HepG2 (cell line): ENCODE data around the gene DLX6. TPM values are rescaled to one million over a fixed set of nuclear protein-coding genes. Genes with fewer than 3 reads are reported as not detected.

Source experiments
- CEBPB ChIP-seq: IDR thresholded peaks from 2 replicates; pipeline ENCODE4 v1.6.1; 2011; ENCODE audit warnings: low read depth, low read length, improper control_type of control experiment, borderline replicate concordance
- CREM ChIP-seq, 2 experiments: sonication (generic) in 1 of 2; formaldehyde crosslinking in 1 of 2; IDR thresholded peaks; 2 replicates each; pipeline versions ENCODE4 v1.4.0 to v1.6.1; 2016 to 2020; ENCODE audit warnings: antibody characterized with exemption in 1 of 2, mild to moderate bottlenecking in 1 of 2, missing genetic modification reagents in 1 of 2
- ELF4 ChIP-seq: sonication (generic); formaldehyde crosslinking; IDR thresholded peaks from 2 replicates; pipeline ENCODE4 v1.5.0; 2020; ENCODE audit warnings: missing genetic modification reagents, mild to moderate bottlenecking, moderate library complexity, borderline replicate concordance
- HNF4A ChIP-seq: sonication (generic); formaldehyde crosslinking; IDR thresholded peaks from 2 replicates; pipeline ENCODE4 v1.4.0; 2020; ENCODE audit warnings: missing genetic modification reagents
- JUND ChIP-seq: sonication (generic); formaldehyde crosslinking; IDR thresholded peaks from 2 replicates; pipeline ENCODE4 v1.8.0; 2022; ENCODE audit warnings: mild to moderate bottlenecking, missing genetic modification reagents
- KDM3A ChIP-seq: IDR thresholded peaks from 2 replicates; pipeline ENCODE4 v1.6.1; 2018; ENCODE audit warnings: low read depth, missing compliant biosample characterization
- KLF13 ChIP-seq: sonication (generic); formaldehyde crosslinking; IDR thresholded peaks from 2 replicates; pipeline ENCODE4 v1.4.0; 2020; ENCODE audit warnings: mild to moderate bottlenecking, missing genetic modification reagents
- KLF15 ChIP-seq: sonication (generic); formaldehyde crosslinking; IDR thresholded peaks from 2 replicates; pipeline ENCODE4 v1.8.1; 2023; ENCODE audit warnings: borderline replicate concordance, mild to moderate bottlenecking, inconsistent platforms, missing genetic modification reagents, mixed read lengths
- PHF8 ChIP-seq: sonication (generic); formaldehyde crosslinking; IDR thresholded peaks from 2 replicates; pipeline ENCODE4 v1.5.0; 2020; ENCODE audit warnings: missing genetic modification reagents
- PLRG1 ChIP-seq: fragments of 450-650 bp; conservative IDR thresholded peaks from 2 replicates; pipeline ENCODE4 v1.6.1; 2016
- POLR2A ChIP-seq, 2 experiments: IDR thresholded peaks; 2 replicates each; pipeline ENCODE4 v1.6.1; 2011; ENCODE audit warnings: low read depth in 2 of 2, low read length in 2 of 2, mild to moderate bottlenecking in 1 of 2, moderate library complexity in 1 of 2; ENCODE audit not compliant: insufficient read depth in 1 of 2
- POLR2AphosphoS2 ChIP-seq: IDR thresholded peaks from 2 replicates; pipeline ENCODE4 v1.6.1; 2011; ENCODE audit warnings: low read depth, low read length, improper control_type of control experiment
- SMARCC2 ChIP-seq: fragments of 450-650 bp; IDR thresholded peaks from 2 replicates; pipeline ENCODE4 v1.6.1; 2017; ENCODE audit warnings: antibody characterized with exemption, mild to moderate bottlenecking
- TBP ChIP-seq: sonication (generic); formaldehyde crosslinking; IDR thresholded peaks from 2 replicates; pipeline ENCODE4 v1.5.0; 2020; ENCODE audit warnings: missing genetic modification reagents
- ZKSCAN1 ChIP-seq: fragments of 150-350 bp; IDR thresholded peaks from 2 replicates; pipeline ENCODE4 v1.6.1; 2014; ENCODE audit warnings: low read length
- ZNF274 ChIP-seq: sonication (generic); formaldehyde crosslinking; IDR thresholded peaks from 2 replicates; pipeline ENCODE4 v1.5.1; 2020; ENCODE audit warnings: mild to moderate bottlenecking, missing genetic modification reagents
- ZNF292 ChIP-seq: sonication (generic); formaldehyde crosslinking; IDR thresholded peaks from 2 replicates; pipeline ENCODE4 v1.8.1; 2022; ENCODE audit warnings: mild to moderate bottlenecking, low read depth, missing genetic modification reagents, borderline replicate concordance
- ZNF335 ChIP-seq: sonication (generic); formaldehyde crosslinking; IDR thresholded peaks from 2 replicates; pipeline ENCODE4 v1.4.0; 2020; ENCODE audit warnings: missing genetic modification reagents
- ZNF430 ChIP-seq: sonication (generic); formaldehyde crosslinking; IDR thresholded peaks from 2 replicates; pipeline ENCODE4 v1.9.0; 2021; ENCODE audit warnings: mild to moderate bottlenecking, missing genetic modification reagents
- ZNF607 ChIP-seq: sonication (generic); formaldehyde crosslinking; IDR thresholded peaks from 2 replicates; pipeline ENCODE4 v1.5.1; 2020; ENCODE audit warnings: missing genetic modification reagents, mild to moderate bottlenecking, borderline replicate concordance
- ZNF615 ChIP-seq: sonication (generic); formaldehyde crosslinking; IDR thresholded peaks from 2 replicates; pipeline ENCODE4 v1.5.0; 2020; ENCODE audit warnings: mild to moderate bottlenecking, missing genetic modification reagents, borderline replicate concordance
- ZNF703 ChIP-seq: sonication (generic); formaldehyde crosslinking; IDR thresholded peaks from 2 replicates; pipeline ENCODE4 v1.5.1; 2020; ENCODE audit warnings: missing genetic modification reagents, mild to moderate bottlenecking, moderate library complexity, borderline replicate concordance
- ZNF724P ChIP-seq: sonication (generic); formaldehyde crosslinking; IDR thresholded peaks from 2 replicates; pipeline ENCODE4 v1.8.0; 2022; ENCODE audit warnings: missing genetic modification reagents, borderline replicate concordance
- polyA plus RNA-seq, 8 experiments: library from polyadenylated mRNA; depleted of rRNA in 3 of 8; stranded (reverse) in 7 of 8; unstranded in 1 of 8; fragments of >200 nt; fragmentation: Illumina TruSeq in 4 of 8; extraction: Trizol in 4 of 8; gene quantifications; 2 replicates each; pipeline versions ENCODE4 v1.2.1 to v1.2.3, GENCODE V29; 2011 to 2016; ENCODE audit warnings: low read depth in 4 of 8, missing spikeins in 1 of 8, mixed read lengths in 1 of 8; ENCODE audit not compliant: insufficient read depth in 1 of 8
- total RNA-seq, 5 experiments: library from RNA; depleted of rRNA; stranded (reverse); fragments of >200 nt; fragmentation: Illumina TruSeq; extraction: Trizol; gene quantifications; 2 replicates each; pipeline ENCODE4 v1.2.3, GENCODE V29; 2016; ENCODE audit warnings: low read depth in 1 of 5
- TF ChIP-seq, protein P1 (sequence below): sonication (generic); formaldehyde crosslinking; IDR thresholded peaks from 2 replicates; pipeline ENCODE4 v1.5.0; 2020; ENCODE audit warnings: mild to moderate bottlenecking, missing genetic modification reagents
- TF ChIP-seq, protein P2 (sequence below): sonication (generic); formaldehyde crosslinking; IDR thresholded peaks from 2 replicates; pipeline ENCODE4 v1.5.1; 2020; ENCODE audit warnings: mild to moderate bottlenecking, missing genetic modification reagents, moderate library complexity
- TF ChIP-seq, protein P3 (sequence below): sonication (generic); formaldehyde crosslinking; conservative IDR thresholded peaks from 2 replicates; pipeline ENCODE4 v1.8.0; 2022; ENCODE audit warnings: mild to moderate bottlenecking, moderate library complexity, missing genetic modification reagents

The DLX6 gene
- total and polyA plus RNA-seq, 2 of the 13 experiments (the other 11 are each of a cell fraction or from before 2014, with no cell fraction given) = 3.5 to 5.5 TPM

DNA sequence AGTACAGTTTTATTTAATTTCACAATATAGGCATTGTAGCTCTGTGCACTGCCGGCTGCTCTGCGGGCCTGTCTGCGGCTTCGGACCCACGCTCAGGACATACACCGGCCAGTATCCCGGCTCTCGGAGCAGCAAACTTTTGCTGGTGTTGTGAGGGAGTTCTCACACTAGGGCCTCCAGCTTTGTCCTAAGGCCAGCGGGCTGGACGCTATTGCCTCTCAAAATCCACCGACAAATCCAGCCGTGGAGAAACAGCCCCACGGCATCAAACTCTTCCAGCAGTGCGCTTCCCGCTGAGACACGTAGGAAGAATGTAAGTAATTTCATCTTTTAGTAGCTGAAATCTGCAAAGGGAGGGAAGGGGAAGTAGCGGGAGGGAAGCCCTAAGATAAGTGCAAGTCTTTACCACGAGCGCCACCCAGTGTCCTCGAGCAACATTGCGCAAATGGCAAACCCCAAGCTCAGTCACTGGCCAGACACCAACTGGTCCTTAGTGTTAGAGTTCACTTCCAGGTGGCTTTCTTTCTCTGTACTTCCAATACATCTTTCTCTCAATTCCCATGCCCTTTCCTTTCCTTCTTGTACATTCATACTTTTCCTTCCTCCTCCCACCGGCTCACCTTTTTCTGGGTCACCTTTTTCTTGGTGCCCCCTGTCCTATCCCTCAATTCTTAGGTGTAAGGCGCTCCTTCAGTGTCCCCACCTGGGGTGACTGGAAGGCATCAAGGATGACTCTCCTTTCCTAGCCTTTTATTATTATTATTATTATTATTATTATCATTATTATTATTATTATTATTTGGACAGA, 22.3 kb downstream of the DLX6 start (continued):
- TF ChIP-seq KLF15 (no peak), POLR2AphosphoS2 (no peak), KLF13 (CRISPR knock-in tag) (no peak), CREM (IDR thresholded peaks at IDR 0.05) (no peak), CREM (CRISPR knock-in tag; IDR thresholded peaks at IDR 0.05) (no peak), ZNF724P (no peak), SMARCC2 (no peak), HNF4A (CRISPR knock-in tag) (no peak), ZNF335 (CRISPR knock-in tag) (no peak), POLR2A (IDR thresholded peaks at IDR 0.05; ENCODE audit: insufficient read depth in 1 of 2, low read depth in 2 of 2, low read length in 2 of 2) (no peak), ZNF703 (CRISPR knock-in tag) (no peak), ELF4 (CRISPR knock-in tag) (no peak), ZKSCAN1 (no peak), CEBPB (peak; percentile 78; the same call in 1 of the 2 replicates), ZNF292 (no peak), ZNF430 (CRISPR knock-in tag) (no peak), PHF8 (no peak; the same call in 1 of the 2 replicates), ZNF607 (CRISPR knock-in tag) (no peak), ZNF615 (CRISPR knock-in tag) (no peak), JUND (CRISPR knock-in tag) (no peak), PLRG1 (no peak), KDM3A (peak; percentile 37; the same call in 1 of the 2 replicates), ZNF274 (CRISPR knock-in tag) (no peak), TBP (CRISPR knock-in tag) (no peak)
- TF ChIP-seq, protein P1, sequence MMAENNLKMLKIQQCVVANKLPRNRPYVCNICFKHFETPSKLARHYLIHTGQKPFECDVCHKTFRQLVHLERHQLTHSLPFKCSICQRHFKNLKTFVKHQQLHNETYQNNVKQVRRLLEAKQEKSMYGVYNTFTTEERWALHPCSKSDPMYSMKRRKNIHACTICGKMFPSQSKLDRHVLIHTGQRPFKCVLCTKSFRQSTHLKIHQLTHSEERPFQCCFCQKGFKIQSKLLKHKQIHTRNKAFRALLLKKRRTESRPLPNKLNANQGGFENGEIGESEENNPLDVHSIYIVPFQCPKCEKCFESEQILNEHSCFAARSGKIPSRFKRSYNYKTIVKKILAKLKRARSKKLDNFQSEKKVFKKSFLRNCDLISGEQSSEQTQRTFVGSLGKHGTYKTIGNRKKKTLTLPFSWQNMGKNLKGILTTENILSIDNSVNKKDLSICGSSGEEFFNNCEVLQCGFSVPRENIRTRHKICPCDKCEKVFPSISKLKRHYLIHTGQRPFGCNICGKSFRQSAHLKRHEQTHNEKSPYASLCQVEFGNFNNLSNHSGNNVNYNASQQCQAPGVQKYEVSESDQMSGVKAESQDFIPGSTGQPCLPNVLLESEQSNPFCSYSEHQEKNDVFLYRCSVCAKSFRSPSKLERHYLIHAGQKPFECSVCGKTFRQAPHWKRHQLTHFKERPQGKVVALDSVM = no peak
- TF ChIP-seq, protein P2, sequence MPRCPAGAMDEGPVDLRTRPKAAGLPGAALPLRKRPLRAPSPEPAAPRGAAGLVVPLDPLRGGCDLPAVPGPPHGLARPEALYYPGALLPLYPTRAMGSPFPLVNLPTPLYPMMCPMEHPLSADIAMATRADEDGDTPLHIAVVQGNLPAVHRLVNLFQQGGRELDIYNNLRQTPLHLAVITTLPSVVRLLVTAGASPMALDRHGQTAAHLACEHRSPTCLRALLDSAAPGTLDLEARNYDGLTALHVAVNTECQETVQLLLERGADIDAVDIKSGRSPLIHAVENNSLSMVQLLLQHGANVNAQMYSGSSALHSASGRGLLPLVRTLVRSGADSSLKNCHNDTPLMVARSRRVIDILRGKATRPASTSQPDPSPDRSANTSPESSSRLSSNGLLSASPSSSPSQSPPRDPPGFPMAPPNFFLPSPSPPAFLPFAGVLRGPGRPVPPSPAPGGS = no peak
- TF ChIP-seq, protein P3, sequence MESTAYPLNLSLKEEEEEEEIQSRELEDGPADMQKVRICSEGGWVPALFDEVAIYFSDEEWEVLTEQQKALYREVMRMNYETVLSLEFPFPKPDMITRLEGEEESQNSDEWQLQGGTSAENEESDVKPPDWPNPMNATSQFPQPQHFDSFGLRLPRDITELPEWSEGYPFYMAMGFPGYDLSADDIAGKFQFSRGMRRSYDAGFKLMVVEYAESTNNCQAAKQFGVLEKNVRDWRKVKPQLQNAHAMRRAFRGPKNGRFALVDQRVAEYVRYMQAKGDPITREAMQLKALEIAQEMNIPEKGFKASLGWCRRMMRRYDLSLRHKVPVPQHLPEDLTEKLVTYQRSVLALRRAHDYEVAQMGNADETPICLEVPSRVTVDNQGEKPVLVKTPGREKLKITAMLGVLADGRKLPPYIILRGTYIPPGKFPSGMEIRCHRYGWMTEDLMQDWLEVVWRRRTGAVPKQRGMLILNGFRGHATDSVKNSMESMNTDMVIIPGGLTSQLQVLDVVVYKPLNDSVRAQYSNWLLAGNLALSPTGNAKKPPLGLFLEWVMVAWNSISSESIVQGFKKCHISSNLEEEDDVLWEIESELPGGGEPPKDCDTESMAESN (CRISPR knock-in tag) = 0 out of 2 replicates have a peak, but pooled peaks have one; percentile 32
